NOMO-1 treated with DMSO at 0.1 percent for 48 hours (cell line): Measurements from ENCODE around the gene MUC5B.
"Not testable (repeated sequence)": the region's sequence is repeated elsewhere in the genome, so short reads cannot be mapped to it uniquely, and the experiment has no call there.

Experiments used
- DNase-seq: peaks from one replicate; lab custom pipeline; 2025; ENCODE audit not compliant: unreplicated experiment; lab: John Stamatoyannopoulos, UW

Gene MUC5B

DNA sequence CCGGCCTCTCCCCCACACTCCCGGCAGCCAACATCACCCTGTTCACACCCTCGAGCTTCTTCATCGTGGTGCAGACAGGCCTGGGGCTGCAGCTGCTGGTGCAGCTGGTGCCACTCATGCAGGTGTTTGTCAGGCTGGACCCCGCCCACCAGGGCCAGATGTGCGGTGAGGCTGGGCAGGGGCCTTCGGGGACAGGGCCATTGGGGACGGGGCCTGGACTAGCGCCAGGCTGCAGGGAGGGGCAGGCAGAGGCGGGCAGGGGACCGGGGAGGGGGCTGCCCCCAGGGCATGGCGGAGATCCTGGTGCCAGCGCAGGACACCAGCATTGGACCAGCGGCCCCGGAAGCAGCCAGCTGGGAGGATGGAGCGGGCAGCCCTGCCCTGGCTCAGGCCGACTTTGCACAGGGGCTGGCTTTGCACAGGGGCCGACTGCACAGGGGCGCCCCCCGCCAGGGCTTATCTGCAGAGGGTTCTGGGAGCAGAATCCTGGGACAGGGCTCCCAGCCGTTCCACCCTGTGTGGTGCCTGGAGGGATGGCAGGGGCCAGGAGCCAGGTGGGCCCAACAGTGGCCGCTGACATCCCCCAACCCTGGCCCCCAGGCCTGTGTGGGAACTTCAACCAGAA is 8.6 kb downstream of the MUC5B start:
- DNase-seq, result no peak

DNA sequence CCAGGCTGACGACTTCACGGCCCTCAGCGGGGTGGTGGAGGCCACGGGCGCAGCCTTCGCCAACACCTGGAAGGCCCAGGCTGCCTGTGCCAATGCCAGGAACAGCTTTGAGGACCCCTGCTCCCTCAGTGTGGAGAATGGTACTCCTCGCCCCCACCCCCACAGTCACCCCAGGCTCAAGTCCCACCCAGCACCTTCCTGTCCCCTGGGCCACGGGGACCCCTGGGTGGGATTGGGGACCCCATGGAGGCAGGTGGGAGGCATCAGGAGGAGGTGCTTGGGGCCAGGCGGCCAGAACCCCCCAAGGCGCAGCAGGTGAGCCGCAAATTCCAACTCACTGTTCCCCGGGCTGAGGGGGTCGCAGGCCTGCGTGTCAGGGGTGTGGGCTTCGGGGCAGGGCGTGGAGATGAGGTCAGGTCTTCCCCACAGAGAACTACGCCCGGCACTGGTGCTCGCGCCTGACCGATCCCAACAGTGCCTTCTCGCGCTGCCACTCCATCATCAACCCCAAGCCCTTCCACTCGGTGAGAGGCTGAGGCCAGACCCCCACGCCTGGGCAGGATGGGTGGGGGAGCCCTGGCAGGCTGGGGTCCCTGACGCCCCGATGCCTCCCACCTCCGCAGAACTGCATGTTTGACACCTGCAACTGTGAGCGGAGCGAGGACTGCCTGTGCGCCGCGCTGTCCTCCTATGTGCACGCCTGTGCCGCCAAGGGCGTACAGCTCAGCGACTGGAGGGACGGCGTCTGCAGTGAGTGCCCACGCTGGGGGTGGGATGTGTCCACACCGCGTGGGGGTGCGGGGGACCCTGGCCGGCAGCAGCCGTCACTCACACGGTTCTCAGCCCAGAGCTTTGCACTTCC is 9.4 kb downstream of the MUC5B start:
- DNase-seq, result no peak

- DNase-seq, result no peak
These were observed 10.0 kb downstream of the MUC5B start for GRCh38 chr11:1232883-1233321.

- DNase-seq, result no peak
These were observed 10.6 kb downstream of the MUC5B start for GRCh38 chr11:1233351-1234053.

DNA sequence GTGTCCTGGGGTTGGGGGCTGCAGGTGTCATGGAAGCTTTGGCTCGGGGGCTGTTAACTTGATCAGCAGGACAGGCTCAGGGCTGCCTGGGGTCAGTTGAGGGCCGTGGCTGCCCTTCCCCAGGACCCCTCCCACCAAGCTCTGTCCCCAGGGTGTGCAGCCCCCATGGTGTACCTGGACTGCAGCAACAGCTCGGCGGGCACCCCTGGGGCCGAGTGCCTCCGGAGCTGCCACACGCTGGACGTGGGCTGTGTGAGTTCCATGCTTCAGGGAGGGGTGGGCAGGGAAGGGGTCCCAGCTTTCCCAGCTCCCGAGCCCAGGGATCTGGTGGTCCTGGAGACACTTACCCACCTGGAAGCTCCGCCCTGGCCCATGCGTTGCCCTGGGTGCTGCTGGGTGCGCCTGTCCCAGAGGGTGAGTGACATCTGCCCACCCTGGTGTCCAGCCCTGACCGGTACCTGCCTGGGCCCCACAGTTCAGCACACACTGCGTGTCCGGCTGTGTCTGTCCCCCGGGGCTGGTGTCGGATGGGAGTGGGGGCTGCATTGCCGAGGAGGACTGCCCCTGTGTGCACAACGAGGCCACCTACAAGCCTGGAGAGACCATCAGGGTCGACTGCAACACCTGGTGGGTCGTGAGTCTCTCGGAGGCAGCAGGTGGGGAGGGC is 11.3 kb downstream of the MUC5B start:
- DNase-seq, result no peak

GRCh38 chr11:1234771-1235305 is 12.0 kb downstream of the MUC5B start:
- DNase-seq, result no peak

- no peak for DNase-seq
These were observed 12.5 kb downstream of the MUC5B start for GRCh38 chr11:1235306-1235900.

GRCh38 chr11:1235901-1236315 is 13.0 kb downstream of the MUC5B start:
- no peak for DNase-seq

DNA sequence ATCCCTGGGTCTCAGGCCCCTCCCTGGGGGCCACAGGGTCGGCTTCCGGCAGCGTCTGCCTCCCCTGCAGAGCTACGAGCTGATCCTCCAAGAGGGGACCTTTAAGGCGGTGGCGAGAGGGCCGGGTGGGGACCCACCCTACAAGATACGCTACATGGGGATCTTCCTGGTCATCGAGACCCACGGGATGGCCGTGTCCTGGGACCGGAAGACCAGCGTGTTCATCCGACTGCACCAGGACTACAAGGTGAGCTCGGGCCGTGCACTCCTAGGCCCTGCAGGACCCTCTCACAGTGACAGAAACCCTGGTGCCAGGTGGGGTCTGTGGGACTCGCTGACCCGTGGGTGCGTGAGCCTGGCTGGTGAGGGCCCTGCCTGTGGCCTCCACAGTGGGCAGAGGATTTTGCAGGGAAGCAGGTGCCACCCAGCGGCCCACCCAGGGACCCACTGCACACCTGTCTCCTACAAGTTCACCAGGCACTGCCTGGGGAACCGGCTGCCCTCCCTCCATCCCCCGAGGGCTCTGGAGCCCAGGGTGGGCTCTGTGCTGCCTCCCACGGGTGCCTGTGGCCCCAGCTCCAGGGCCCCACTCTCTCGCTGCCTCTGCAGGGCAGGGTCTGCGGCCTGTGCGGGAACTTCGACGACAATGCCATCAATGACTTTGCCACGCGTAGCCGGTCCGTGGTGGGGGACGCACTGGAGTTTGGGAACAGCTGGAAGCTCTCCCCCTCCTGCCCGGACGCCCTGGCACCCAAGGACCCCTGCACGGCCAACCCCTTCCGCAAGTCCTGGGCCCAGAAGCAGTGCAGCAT is 13.7 kb downstream of the MUC5B start:
- DNase-seq, result no peak

DNA sequence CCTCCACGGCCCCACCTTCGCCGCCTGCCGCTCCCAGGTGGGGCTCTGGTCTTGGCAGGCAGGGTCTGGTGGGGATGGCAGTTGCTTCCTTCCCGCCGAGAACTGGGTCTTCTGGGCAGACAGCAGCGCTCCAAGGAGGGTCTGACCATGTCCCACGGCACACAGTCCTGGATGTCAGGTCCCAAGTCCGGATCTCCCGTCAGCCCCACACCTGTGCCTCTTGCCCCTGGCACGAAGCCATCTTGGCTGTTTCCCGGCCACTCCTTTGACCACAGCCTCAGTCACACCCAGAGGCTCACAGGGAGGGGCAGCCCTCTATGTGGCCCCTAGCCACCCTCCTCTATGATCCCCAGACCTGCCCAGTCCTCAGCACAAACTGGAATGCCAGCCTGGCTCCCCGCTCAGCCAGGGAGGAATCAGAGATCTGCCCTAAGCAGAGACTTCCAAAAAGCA is 14.3 kb downstream of the MUC5B start:
- no peak for DNase-seq

GRCh38 chr11:1237851-1238250 is 15.0 kb downstream of the MUC5B start:
- no peak for DNase-seq

GRCh38 chr11:1238767-1239595 is 16.1 kb downstream of the MUC5B start:
- no peak for DNase-seq

GRCh38 chr11:1239596-1240205 is 16.8 kb downstream of the MUC5B start:
- DNase-seq, result no peak

DNA sequence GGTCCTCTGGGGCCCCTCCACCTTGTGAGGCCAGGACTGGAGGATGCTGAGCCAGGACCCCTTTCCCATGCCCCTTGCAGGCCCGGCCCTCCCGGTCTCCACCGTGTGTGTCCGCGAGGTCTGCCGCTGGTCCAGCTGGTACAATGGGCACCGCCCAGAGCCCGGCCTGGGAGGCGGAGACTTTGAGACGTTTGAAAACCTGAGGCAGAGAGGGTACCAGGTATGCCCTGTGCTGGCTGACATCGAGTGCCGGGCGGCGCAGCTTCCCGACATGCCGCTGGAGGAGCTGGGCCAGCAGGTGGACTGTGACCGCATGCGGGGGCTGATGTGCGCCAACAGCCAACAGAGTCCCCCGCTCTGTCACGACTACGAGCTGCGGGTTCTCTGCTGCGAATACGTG is 17.9 kb downstream of the MUC5B start:
- no peak for DNase-seq

DNA sequence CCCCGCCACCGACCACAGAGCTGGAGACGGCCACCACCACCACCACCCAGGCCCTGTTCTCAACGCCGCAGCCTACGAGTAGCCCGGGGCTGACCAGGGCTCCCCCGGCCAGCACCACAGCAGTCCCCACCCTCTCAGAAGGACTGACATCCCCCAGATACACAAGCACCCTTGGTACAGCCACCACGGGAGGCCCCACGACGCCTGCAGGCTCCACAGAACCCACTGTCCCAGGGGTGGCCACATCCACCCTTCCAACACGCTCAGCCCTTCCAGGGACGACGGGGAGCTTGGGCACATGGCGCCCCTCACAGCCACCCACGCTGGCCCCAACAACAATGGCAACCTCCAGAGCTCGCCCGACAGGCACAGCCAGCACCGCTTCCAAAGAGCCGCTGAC is 18.8 kb downstream of the MUC5B start:
- no peak for DNase-seq

DNA sequence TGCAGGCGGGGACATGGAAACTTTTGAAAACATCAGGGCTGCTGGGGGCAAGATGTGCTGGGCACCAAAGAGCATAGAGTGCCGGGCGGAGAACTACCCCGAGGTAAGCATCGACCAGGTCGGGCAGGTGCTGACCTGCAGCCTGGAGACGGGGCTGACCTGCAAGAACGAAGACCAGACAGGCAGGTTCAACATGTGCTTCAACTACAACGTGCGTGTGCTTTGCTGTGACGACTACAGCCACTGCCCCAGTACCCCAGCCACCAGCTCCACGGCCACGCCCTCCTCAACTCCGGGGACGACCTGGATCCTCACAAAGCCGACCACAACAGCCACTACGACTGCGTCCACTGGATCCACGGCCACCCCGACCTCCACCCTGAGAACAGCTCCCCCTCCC is 19.4 kb downstream of the MUC5B start:
- no peak for DNase-seq

GRCh38 chr11:1242751-1243150 is 19.9 kb downstream of the MUC5B start:
- not testable (repeated sequence) for DNase-seq

GRCh38 chr11:1243521-1243920 is 20.7 kb downstream of the MUC5B start:
- not testable (repeated sequence) for DNase-seq
